Neural progenitor cell (in vitro differentiated cells): ENCODE data around the gene C19orf38. TPM values are rescaled to one million over a fixed set of nuclear protein-coding genes. Genes with fewer than 3 reads are reported as not detected.

Experiments
- DNase-seq: peaks from one replicate; pipeline ENCODE4 v3.0.0-alpha.2; 2016; ENCODE audit warnings: low spot score
- H2AFZ ChIP-seq: fragments of 200-600 bp; sonication (generic); replicated peaks from 2 replicates; pipeline ENCODE4 v1.6.1; 2016; ENCODE audit warnings: antibody characterized with exemption
- H3F3A ChIP-seq: fragments of 200-600 bp; sonication (generic); 2 replicates; pipeline ENCODE4 v1.6.1; 2016; ENCODE audit warnings: antibody characterized with exemption, low read depth
- H3K27ac ChIP-seq: fragments of 200-600 bp; sonication (generic); 2 replicates; pipeline ENCODE4 v1.5.1; 2016; ENCODE audit warnings: mild to moderate bottlenecking
- H3K27me3 ChIP-seq: fragments of 200-600 bp; sonication (generic); 2 replicates; pipeline ENCODE4 v1.6.1; 2016; ENCODE audit warnings: mild to moderate bottlenecking, moderate library complexity
- H3K36me3 ChIP-seq: fragments of 200-600 bp; sonication (generic); 2 replicates; pipeline ENCODE4 v1.5.1; 2016
- H3K4me1 ChIP-seq: fragments of 200-600 bp; sonication (generic); 2 replicates; pipeline ENCODE4 v1.6.1; 2016; ENCODE audit warnings: mixed run types
- H3K4me2 ChIP-seq: fragments of 200-600 bp; sonication (generic); 2 replicates; pipeline ENCODE4 v1.6.1; 2016
- H3K4me3 ChIP-seq: fragments of 200-600 bp; sonication (generic); 2 replicates; pipeline ENCODE4 v1.5.1; 2016
- H3K79me2 ChIP-seq: fragments of 200-600 bp; sonication (generic); 2 replicates; pipeline ENCODE4 v1.6.1; 2016; ENCODE audit warnings: low read depth
- H3K9ac ChIP-seq: fragments of 200-600 bp; sonication (generic); 2 replicates; pipeline ENCODE4 v1.6.1; 2016
- H3K9me3 ChIP-seq: fragments of 200-600 bp; sonication (generic); 2 replicates; pipeline ENCODE4 v1.5.1; 2016; ENCODE audit warnings: low read depth
- H4K20me1 ChIP-seq: fragments of 200-600 bp; sonication (generic); 2 replicates; pipeline ENCODE4 v1.6.1; 2016; ENCODE audit warnings: low read depth
- H3K27ac Mint-ChIP-seq: 3 replicates; pipeline ENCODE4 v1.8.0; 2021; ENCODE audit warnings: mixed read lengths
- H3K27me3 Mint-ChIP-seq: 2 replicates; pipeline ENCODE4 v1.8.0; 2022; ENCODE audit warnings: low read depth, mild to moderate bottlenecking, inconsistent platforms, moderate library complexity, mixed read lengths; ENCODE audit not compliant: insufficient read depth
- H3K36me3 Mint-ChIP-seq: 3 replicates; pipeline ENCODE4 v1.8.0; 2021; ENCODE audit warnings: mixed read lengths
- H3K4me1 Mint-ChIP-seq: 3 replicates; pipeline ENCODE4 v1.8.0; 2021; ENCODE audit warnings: mixed read lengths
- H3K4me3 Mint-ChIP-seq: 3 replicates; pipeline ENCODE4 v1.8.0; 2021; ENCODE audit warnings: mild to moderate bottlenecking, moderate library complexity, mixed read lengths
- H3K9me3 Mint-ChIP-seq: 3 replicates; pipeline ENCODE4 v1.8.0; 2020; ENCODE audit warnings: mixed read lengths
- EZH2 ChIP-seq: fragments of 200-600 bp; sonication (generic); IDR thresholded peaks from 2 replicates; pipeline ENCODE4 v1.6.1; 2017; ENCODE audit warnings: antibody characterized with exemption, mild to moderate bottlenecking, moderate library complexity
- EZH2phosphoT487 ChIP-seq: fragments of 200-600 bp; sonication (generic); IDR thresholded peaks from 2 replicates; pipeline ENCODE4 v1.6.1; 2017; ENCODE audit warnings: antibody characterized with exemption
- total RNA-seq: library from RNA; depleted of rRNA; stranded (reverse); fragments of >200 nt; gene quantifications from 2 replicates; pipeline ENCODE4 v1.2.3, GENCODE V29; 2015; ENCODE audit warnings: low replicate concordance
- TF ChIP-seq, protein P1 (sequence below): fragments of 200-600 bp; sonication (generic); IDR thresholded peaks from 2 replicates; pipeline ENCODE4 v1.5.1; 2017; ENCODE audit warnings: antibody characterized with exemption, mild to moderate bottlenecking

Gene C19orf38
- total RNA-seq, 1 donor from 2014 or later, result not detected

DNA sequence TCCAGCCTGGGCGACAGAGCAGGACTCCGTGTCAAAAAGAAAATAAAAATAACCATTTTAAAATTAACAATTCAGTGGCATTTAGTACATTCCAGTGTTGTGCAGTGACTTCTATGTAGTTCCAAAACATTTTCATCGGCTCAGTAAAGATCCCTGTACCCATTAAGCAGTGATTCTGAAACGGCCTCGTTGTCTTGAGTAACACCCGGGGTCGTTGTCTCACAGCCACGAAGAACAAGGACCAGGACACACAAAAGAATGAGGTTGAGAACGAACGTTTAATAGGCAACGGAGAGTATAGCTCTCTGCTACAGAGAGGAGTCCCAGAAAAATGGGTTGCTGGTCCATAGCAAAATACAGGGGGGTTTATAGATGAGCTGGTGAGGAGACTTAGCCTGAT lies 9.8 kb upstream of the C19orf38 start:
- Histone ChIP-seq H3K4me2 (no peak overlapping the region), H3K9me3 (no peaks in the 10 kb centered on the region), H3K4me1 (no peaks in the 10 kb centered on the region), H3K27me3 (no peaks in the 10 kb centered on the region), H4K20me1 (no peaks in the 10 kb centered on the region), H3K4me3 (no peak overlapping the region), H2AFZ (no peak overlapping the region), H3F3A (peaks cover 26% of the 10 kb centered on the region), H3K9ac (no peak overlapping the region), H3K27ac (no peak overlapping the region), H3K79me2 (no peaks in the 10 kb centered on the region), H3K36me3 (no peaks in the 10 kb centered on the region)
- peaks cover 4% of the 10 kb centered on the region for H3K27me3 Mint-ChIP-seq
- peak overlapping the region; percentile 86 for H3K27ac Mint-ChIP-seq
- H3K9me3 Mint-ChIP-seq, result peaks cover 2% of the 10 kb centered on the region
- H3K4me3 Mint-ChIP-seq, result no peak overlapping the region
- TF ChIP-seq EZH2, result no peak
- TF ChIP-seq, protein P1, sequence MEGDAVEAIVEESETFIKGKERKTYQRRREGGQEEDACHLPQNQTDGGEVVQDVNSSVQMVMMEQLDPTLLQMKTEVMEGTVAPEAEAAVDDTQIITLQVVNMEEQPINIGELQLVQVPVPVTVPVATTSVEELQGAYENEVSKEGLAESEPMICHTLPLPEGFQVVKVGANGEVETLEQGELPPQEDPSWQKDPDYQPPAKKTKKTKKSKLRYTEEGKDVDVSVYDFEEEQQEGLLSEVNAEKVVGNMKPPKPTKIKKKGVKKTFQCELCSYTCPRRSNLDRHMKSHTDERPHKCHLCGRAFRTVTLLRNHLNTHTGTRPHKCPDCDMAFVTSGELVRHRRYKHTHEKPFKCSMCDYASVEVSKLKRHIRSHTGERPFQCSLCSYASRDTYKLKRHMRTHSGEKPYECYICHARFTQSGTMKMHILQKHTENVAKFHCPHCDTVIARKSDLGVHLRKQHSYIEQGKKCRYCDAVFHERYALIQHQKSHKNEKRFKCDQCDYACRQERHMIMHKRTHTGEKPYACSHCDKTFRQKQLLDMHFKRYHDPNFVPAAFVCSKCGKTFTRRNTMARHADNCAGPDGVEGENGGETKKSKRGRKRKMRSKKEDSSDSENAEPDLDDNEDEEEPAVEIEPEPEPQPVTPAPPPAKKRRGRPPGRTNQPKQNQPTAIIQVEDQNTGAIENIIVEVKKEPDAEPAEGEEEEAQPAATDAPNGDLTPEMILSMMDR, result no peak
- TF ChIP-seq EZH2phosphoT487, result no peak
- H3K4me1 Mint-ChIP-seq, result peaks cover 14% of the 10 kb centered on the region
- peaks cover 5% of the 10 kb centered on the region for H3K36me3 Mint-ChIP-seq
- DNase-seq, result no peak

- Histone ChIP-seq H3K4me2 (no peak overlapping the region), H3K36me3 (no peaks in the 10 kb centered on the region), H3K27ac (no peak overlapping the region), H3K4me3 (no peak overlapping the region), H3K9ac (no peak overlapping the region), H3K4me1 (no peaks in the 10 kb centered on the region), H4K20me1 (no peaks in the 10 kb centered on the region), H2AFZ (no peak overlapping the region), H3K27me3 (no peaks in the 10 kb centered on the region), H3K9me3 (no peaks in the 10 kb centered on the region), H3K79me2 (no peaks in the 10 kb centered on the region), H3F3A (peaks cover 22% of the 10 kb centered on the region)
- TF ChIP-seq, protein P1, result no peak
- TF ChIP-seq EZH2 (no peak), EZH2phosphoT487 (no peak)
- peaks cover 2% of the 10 kb centered on the region for H3K9me3 Mint-ChIP-seq
- peaks cover 5% of the 10 kb centered on the region for H3K36me3 Mint-ChIP-seq
- H3K27ac Mint-ChIP-seq, result no peak overlapping the region
- peak overlapping the region; percentile 4 for H3K4me3 Mint-ChIP-seq
- DNase-seq, result no peak
- peaks cover 4% of the 10 kb centered on the region for H3K27me3 Mint-ChIP-seq
- H3K4me1 Mint-ChIP-seq, result peaks cover 14% of the 10 kb centered on the region
These were observed 8.8 kb upstream of the C19orf38 start for GRCh38 chr19:10839114-10840050.

DNA sequence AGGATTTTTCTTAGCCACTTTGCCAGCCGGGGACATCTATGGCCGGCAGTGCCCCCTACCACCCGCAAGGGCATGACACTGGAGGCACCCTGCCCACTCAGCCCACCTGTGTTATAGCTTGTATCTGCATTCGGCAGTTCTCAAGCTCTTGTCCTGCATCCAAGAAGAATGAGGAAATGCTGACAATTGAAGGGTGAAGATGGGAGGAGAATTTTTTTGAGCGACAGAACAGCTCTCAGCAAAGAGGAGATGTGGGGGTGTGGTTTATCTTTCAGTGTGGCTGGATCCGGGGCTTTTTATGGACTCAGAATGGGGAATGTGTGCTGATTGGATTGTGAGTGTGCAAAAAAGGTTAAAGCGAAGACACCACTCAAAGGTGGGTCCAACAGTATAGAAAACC lies 5.4 kb upstream of the C19orf38 start:
- Histone ChIP-seq H3K27ac (no peak overlapping the region), H3K36me3 (no peaks in the 10 kb centered on the region), H3K79me2 (no peaks in the 10 kb centered on the region), H3K4me1 (no peaks in the 10 kb centered on the region), H3K9me3 (no peaks in the 10 kb centered on the region), H4K20me1 (no peaks in the 10 kb centered on the region), H3K27me3 (no peaks in the 10 kb centered on the region), H3F3A (peaks cover 3% of the 10 kb centered on the region), H3K4me3 (no peak overlapping the region), H3K4me2 (no peak overlapping the region), H2AFZ (no peak overlapping the region), H3K9ac (no peak overlapping the region)
- Mint-ChIP-seq H3K4me3 (no peak overlapping the region), H3K27me3 (no peaks in the 10 kb centered on the region), H3K4me1 (no peaks in the 10 kb centered on the region), H3K27ac (no peak overlapping the region), H3K36me3 (peaks cover 2% of the 10 kb centered on the region), H3K9me3 (peaks cover 7% of the 10 kb centered on the region)
- TF ChIP-seq EZH2phosphoT487, result no peak
- no peak for TF ChIP-seq EZH2
- TF ChIP-seq, protein P1, result no peak
- no peak for DNase-seq
